HepG2 (cell line): ENCODE results near the gene ANGPTL2. TPM values are rescaled to one million over a fixed set of nuclear protein-coding genes. Genes with fewer than 3 reads are reported as not detected.

Source experiments
- ATF4 ChIP-seq, 2 experiments: fragments of 450-650 bp in 1 of 2; sonication (generic) in 1 of 2; formaldehyde crosslinking; IDR thresholded peaks; 2 replicates each; pipeline versions ENCODE4 v1.5.0 to v1.8.0; 2020 to 2022; ENCODE audit warnings: mild to moderate bottlenecking in 1 of 2, missing genetic modification reagents in 1 of 2
- ATRX ChIP-seq: sonication (generic); formaldehyde crosslinking; IDR thresholded peaks from 2 replicates; pipeline ENCODE4 v1.4.0; 2020; ENCODE audit warnings: missing genetic modification reagents, borderline replicate concordance
- CBX5 ChIP-seq: sonication (generic); formaldehyde crosslinking; IDR thresholded peaks from 2 replicates; pipeline ENCODE4 v1.4.0; 2020; ENCODE audit warnings: missing genetic modification reagents, borderline replicate concordance
- CENPT ChIP-seq: sonication (generic); formaldehyde crosslinking; IDR thresholded peaks from 2 replicates; pipeline ENCODE4 v1.8.0; 2022; ENCODE audit warnings: low read depth, mild to moderate bottlenecking, moderate library complexity, missing genetic modification reagents
- GABPB1 ChIP-seq: IDR thresholded peaks from 2 replicates; pipeline ENCODE4 v1.6.1; 2016; ENCODE audit warnings: mild to moderate bottlenecking, missing genetic modification reagents, moderate library complexity, missing compliant biosample characterization
- HDAC1 ChIP-seq: sonication (generic); formaldehyde crosslinking; IDR thresholded peaks from 2 replicates; pipeline ENCODE4 v1.5.1; 2020; ENCODE audit warnings: mild to moderate bottlenecking, missing genetic modification reagents
- KDM5B ChIP-seq: sonication (generic); formaldehyde crosslinking; IDR thresholded peaks from 2 replicates; pipeline ENCODE4 v1.4.0; 2020; ENCODE audit warnings: missing genetic modification reagents, mild to moderate bottlenecking, borderline replicate concordance
- LCORL ChIP-seq, 2 experiments: fragments of 450-650 bp in 1 of 2; sonication (generic) in 1 of 2; formaldehyde crosslinking in 1 of 2; IDR thresholded peaks; 2 replicates each; pipeline versions ENCODE4 v1.5.0 to v1.6.1; 2017 to 2020; ENCODE audit warnings: antibody characterized with exemption in 1 of 2, missing genetic modification reagents in 1 of 2
- MLX ChIP-seq: IDR thresholded peaks from 2 replicates; pipeline ENCODE4 v1.6.1; 2016
- MTF2 ChIP-seq: sonication (generic); formaldehyde crosslinking; IDR thresholded peaks from 2 replicates; pipeline ENCODE4 v1.5.0; 2020; ENCODE audit warnings: missing genetic modification reagents, borderline replicate concordance
- NAIF1 ChIP-seq: sonication (generic); formaldehyde crosslinking; IDR thresholded peaks from 2 replicates; pipeline ENCODE4 v1.5.0; 2020; ENCODE audit warnings: mild to moderate bottlenecking, missing genetic modification reagents, borderline replicate concordance
- NR0B2 ChIP-seq: sonication (generic); formaldehyde crosslinking; IDR thresholded peaks from 2 replicates; pipeline ENCODE4 v1.4.0; 2020; ENCODE audit warnings: mild to moderate bottlenecking, missing genetic modification reagents
- ONECUT2 ChIP-seq: sonication (generic); formaldehyde crosslinking; IDR thresholded peaks from 2 replicates; pipeline ENCODE4 v1.4.0; 2020; ENCODE audit warnings: missing genetic modification reagents
- PLSCR1 ChIP-seq: sonication (generic); formaldehyde crosslinking; IDR thresholded peaks from 2 replicates; pipeline ENCODE4 v1.5.0; 2020; ENCODE audit warnings: missing genetic modification reagents, mild to moderate bottlenecking, borderline replicate concordance
- PRMT3 ChIP-seq: sonication (generic); formaldehyde crosslinking; IDR thresholded peaks from 2 replicates; pipeline ENCODE4 v1.8.1; 2022; ENCODE audit warnings: low read depth, mild to moderate bottlenecking, moderate library complexity, missing genetic modification reagents, borderline replicate concordance
- RFX3 ChIP-seq: IDR thresholded peaks from 2 replicates; pipeline ENCODE4 v1.6.1; 2016; ENCODE audit warnings: missing biosample characterization, missing genetic modification reagents
- RNF2 ChIP-seq: fragments of 450-650 bp; conservative IDR thresholded peaks from 2 replicates; pipeline ENCODE4 v1.6.1; 2016; ENCODE audit warnings: low read depth
- RXRB ChIP-seq: IDR thresholded peaks from 2 replicates; pipeline ENCODE4 v1.6.1; 2016; ENCODE audit warnings: borderline replicate concordance, missing genetic modification reagents, missing compliant biosample characterization
- SALL1 ChIP-seq: sonication (generic); formaldehyde crosslinking; IDR thresholded peaks from 2 replicates; pipeline ENCODE4 v1.8.0; 2022; ENCODE audit warnings: mild to moderate bottlenecking, missing genetic modification reagents
- SMARCE1 ChIP-seq: fragments of 450-650 bp; IDR thresholded peaks from 2 replicates; pipeline ENCODE4 v1.6.1; 2017; ENCODE audit warnings: borderline replicate concordance
- ZBTB42 ChIP-seq: sonication (generic); formaldehyde crosslinking; IDR thresholded peaks from 2 replicates; pipeline ENCODE4 v1.5.0; 2020; ENCODE audit warnings: mild to moderate bottlenecking, missing genetic modification reagents
- ZFP36L1 ChIP-seq: sonication (generic); formaldehyde crosslinking; IDR thresholded peaks from 2 replicates; pipeline ENCODE4 v1.8.0; 2022; ENCODE audit warnings: mild to moderate bottlenecking, missing genetic modification reagents, moderate library complexity
- ZFP37 ChIP-seq: sonication (generic); formaldehyde crosslinking; IDR thresholded peaks from 2 replicates; pipeline ENCODE4 v1.4.0; 2020; ENCODE audit warnings: missing genetic modification reagents, borderline replicate concordance
- ZNF143 ChIP-seq: sonication (generic); formaldehyde crosslinking; IDR thresholded peaks from 2 replicates; pipeline ENCODE4 v1.4.0; 2020; ENCODE audit warnings: missing genetic modification reagents
- ZNF331 ChIP-seq: sonication (generic); formaldehyde crosslinking; IDR thresholded peaks from 2 replicates; pipeline ENCODE4 v1.4.0; 2020; ENCODE audit warnings: missing genetic modification reagents
- ZNF775 ChIP-seq: sonication (generic); formaldehyde crosslinking; IDR thresholded peaks from 2 replicates; pipeline ENCODE4 v1.4.0; 2020; ENCODE audit warnings: missing genetic modification reagents, mild to moderate bottlenecking, moderate library complexity, borderline replicate concordance
- ZNF784 ChIP-seq: sonication (generic); formaldehyde crosslinking; IDR thresholded peaks from 2 replicates; pipeline ENCODE4 v1.5.1; 2020; ENCODE audit warnings: missing genetic modification reagents, mild to moderate bottlenecking, borderline replicate concordance
- polyA plus RNA-seq, 8 experiments: library from polyadenylated mRNA; depleted of rRNA in 3 of 8; stranded (reverse) in 7 of 8; unstranded in 1 of 8; fragments of >200 nt; fragmentation: Illumina TruSeq in 4 of 8; extraction: Trizol in 4 of 8; gene quantifications; 2 replicates each; pipeline versions ENCODE4 v1.2.1 to v1.2.3, GENCODE V29; 2011 to 2016; ENCODE audit warnings: low read depth in 4 of 8, missing spikeins in 1 of 8, mixed read lengths in 1 of 8; ENCODE audit not compliant: insufficient read depth in 1 of 8
- total RNA-seq, 5 experiments: library from RNA; depleted of rRNA; stranded (reverse); fragments of >200 nt; fragmentation: Illumina TruSeq; extraction: Trizol; gene quantifications; 2 replicates each; pipeline ENCODE4 v1.2.3, GENCODE V29; 2016; ENCODE audit warnings: low read depth in 1 of 5

Gene ANGPTL2
- total and polyA plus RNA-seq, 2 of the 13 experiments (the other 11 are each of a cell fraction or from before 2014, with no cell fraction given) = 0.91 to 21.0 TPM

GRCh38 chr9:127130661-127131538 is 8.5 kb upstream of the ANGPTL2 start (continued):
- TF ChIP-seq ZFP36L1 (CRISPR knock-in tag) (0 out of 2 replicates have a peak, but pooled peaks have one; percentile 31), RNF2 (no peak), ATRX (no peak), PRMT3 (CRISPR knock-in tag) (no peak), CENPT (no peak), ZNF331 (no peak), GABPB1 (CRISPR knock-in tag) (no peak), NAIF1 (CRISPR knock-in tag) (no peak), ZFP37 (no peak), ZNF784 (CRISPR knock-in tag) (no peak), ZBTB42 (no peak), NR0B2 (CRISPR knock-in tag) (no peak), KDM5B (no peak), MTF2 (no peak), SALL1 (CRISPR knock-in tag) (peak; percentile 33; the same call in 1 of the 2 replicates), RXRB (CRISPR knock-in tag) (no peak), MLX (CRISPR knock-in tag) (no peak), RFX3 (no peak), ZNF143 (CRISPR knock-in tag) (no peak), PLSCR1 (CRISPR knock-in tag) (no peak), ZNF775 (CRISPR knock-in tag) (no peak), ATF4 (CRISPR knock-in tag; IDR thresholded peaks at IDR 0.05) (peak in 1 of 2 experiments; percentile 74; a peak in 1 of 4 replicates), CBX5 (no peak), HDAC1 (peak; percentile 44), ONECUT2 (CRISPR knock-in tag) (no peak), SMARCE1 (no peak), LCORL (IDR thresholded peaks at IDR 0.05) (no peak), LCORL (CRISPR knock-in tag; IDR thresholded peaks at IDR 0.05) (no peak)
